Osteoblast (primary cell): Measurements from ENCODE around the gene GOLGA1. TPM values are rescaled to one million over a fixed set of nuclear protein-coding genes. Genes with fewer than 3 reads are reported as not detected.
"Not testable (repeated sequence)": the region's sequence is repeated elsewhere in the genome, so short reads cannot be mapped to it uniquely, and the experiment has no call there.

Experiments
- DNase-seq: peaks from one replicate; pipeline ENCODE4 v3.0.0; 2011; ENCODE audit warnings: low spot score, mixed read lengths; ENCODE audit not compliant: insufficient read length; ENCODE audit errors: missing footprints
- H2AFZ ChIP-seq: 2 replicates; pipeline ENCODE4 v1.6.0; 2011; ENCODE audit warnings: mild to moderate bottlenecking, low read length
- H3K27ac ChIP-seq: 2 replicates; pipeline ENCODE4 v1.5.1; 2011; ENCODE audit warnings: mild to moderate bottlenecking, low read depth, low read length, moderate library complexity
- H3K27me3 ChIP-seq: 2 replicates; pipeline ENCODE4 v1.6.0; 2012; ENCODE audit warnings: mild to moderate bottlenecking, control low read depth, inconsistent platforms, low read length, moderate library complexity; ENCODE audit not compliant: insufficient read depth
- H3K36me3 ChIP-seq: 2 replicates; pipeline ENCODE4 v1.5.1; 2011; ENCODE audit warnings: mild to moderate bottlenecking, low read length, control low read depth, moderate library complexity; ENCODE audit not compliant: insufficient read depth
- H3K4me1 ChIP-seq: 2 replicates; pipeline ENCODE4 v1.5.1; 2011; ENCODE audit warnings: mild to moderate bottlenecking, low read length, control low read depth, moderate library complexity; ENCODE audit not compliant: insufficient read depth
- H3K4me2 ChIP-seq: 2 replicates; pipeline ENCODE4 v1.6.0; 2011; ENCODE audit warnings: mild to moderate bottlenecking, low read length; ENCODE audit not compliant: insufficient read depth
- H3K4me3 ChIP-seq: fragments of 200-600 bp; sonication (generic); 3 replicates; pipeline ENCODE4 v1.5.1; 2012; ENCODE audit warnings: mild to moderate bottlenecking, low read length, inconsistent platforms; ENCODE audit not compliant: insufficient read depth
- H3K79me2 ChIP-seq: 2 replicates; pipeline ENCODE4 v1.6.0; 2012; ENCODE audit warnings: mild to moderate bottlenecking, low read length, control low read depth, inconsistent platforms; ENCODE audit not compliant: insufficient read depth
- H3K9me3 ChIP-seq: 2 replicates; pipeline ENCODE4 v1.5.1; 2011; ENCODE audit warnings: low read depth, low read length, control low read depth
- H4K20me1 ChIP-seq: 2 replicates; pipeline ENCODE4 v1.6.0; 2012; ENCODE audit warnings: mild to moderate bottlenecking, low read length, control low read depth; ENCODE audit not compliant: insufficient read depth
- total RNA-seq: library from RNA; depleted of rRNA; stranded (reverse); fragments of >200 nt; gene quantifications from 2 replicates; pipeline ENCODE4 v1.2.3, GENCODE V29; 2012
- TF ChIP-seq, protein P1 (sequence below): IDR thresholded peaks from 2 replicates; pipeline ENCODE4 v1.5.1; 2011; ENCODE audit warnings: mild to moderate bottlenecking, low read depth, low read length, moderate library complexity; ENCODE audit errors: extremely low read depth

GOLGA1 gene
- total RNA-seq, 1 donor, result 13.4 TPM

DNA sequence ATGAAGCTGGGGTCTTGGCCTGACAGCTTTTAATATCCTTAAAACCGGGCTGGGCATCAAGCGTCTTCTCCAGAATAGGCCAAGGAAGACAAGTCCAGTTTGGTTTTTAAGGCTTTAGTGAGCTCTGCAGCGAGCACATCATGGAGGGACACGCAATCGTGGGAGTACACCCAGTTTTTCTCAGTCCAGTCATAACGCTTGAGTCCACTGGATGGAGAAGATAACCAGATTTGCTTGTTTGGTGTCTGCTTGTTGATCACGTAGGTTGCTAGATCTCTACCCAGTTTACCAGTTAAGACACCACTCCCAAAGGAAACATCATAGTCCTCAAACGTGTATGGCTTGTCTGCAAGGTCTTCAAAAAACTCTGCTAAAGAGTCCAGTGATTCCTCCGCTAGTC is 27.4 kb upstream of the GOLGA1 start:
- TF ChIP-seq, protein P1, sequence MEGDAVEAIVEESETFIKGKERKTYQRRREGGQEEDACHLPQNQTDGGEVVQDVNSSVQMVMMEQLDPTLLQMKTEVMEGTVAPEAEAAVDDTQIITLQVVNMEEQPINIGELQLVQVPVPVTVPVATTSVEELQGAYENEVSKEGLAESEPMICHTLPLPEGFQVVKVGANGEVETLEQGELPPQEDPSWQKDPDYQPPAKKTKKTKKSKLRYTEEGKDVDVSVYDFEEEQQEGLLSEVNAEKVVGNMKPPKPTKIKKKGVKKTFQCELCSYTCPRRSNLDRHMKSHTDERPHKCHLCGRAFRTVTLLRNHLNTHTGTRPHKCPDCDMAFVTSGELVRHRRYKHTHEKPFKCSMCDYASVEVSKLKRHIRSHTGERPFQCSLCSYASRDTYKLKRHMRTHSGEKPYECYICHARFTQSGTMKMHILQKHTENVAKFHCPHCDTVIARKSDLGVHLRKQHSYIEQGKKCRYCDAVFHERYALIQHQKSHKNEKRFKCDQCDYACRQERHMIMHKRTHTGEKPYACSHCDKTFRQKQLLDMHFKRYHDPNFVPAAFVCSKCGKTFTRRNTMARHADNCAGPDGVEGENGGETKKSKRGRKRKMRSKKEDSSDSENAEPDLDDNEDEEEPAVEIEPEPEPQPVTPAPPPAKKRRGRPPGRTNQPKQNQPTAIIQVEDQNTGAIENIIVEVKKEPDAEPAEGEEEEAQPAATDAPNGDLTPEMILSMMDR, result no peak
- no peaks in the 10 kb centered on the region for H3K79me2 ChIP-seq
- no peaks in the 10 kb centered on the region for H3K4me1 ChIP-seq
- no peak overlapping the region for H2AFZ ChIP-seq
- no peak for DNase-seq
- H3K27me3 ChIP-seq, result no peaks in the 10 kb centered on the region
- H3K4me2 ChIP-seq, result no peak overlapping the region
- peaks cover 9% of the 10 kb centered on the region for H3K36me3 ChIP-seq
- no peaks in the 10 kb centered on the region for H4K20me1 ChIP-seq
- no peak overlapping the region for H3K27ac ChIP-seq
- H3K9me3 ChIP-seq, result no peaks in the 10 kb centered on the region
- H3K4me3 ChIP-seq, result no peak overlapping the region

DNA sequence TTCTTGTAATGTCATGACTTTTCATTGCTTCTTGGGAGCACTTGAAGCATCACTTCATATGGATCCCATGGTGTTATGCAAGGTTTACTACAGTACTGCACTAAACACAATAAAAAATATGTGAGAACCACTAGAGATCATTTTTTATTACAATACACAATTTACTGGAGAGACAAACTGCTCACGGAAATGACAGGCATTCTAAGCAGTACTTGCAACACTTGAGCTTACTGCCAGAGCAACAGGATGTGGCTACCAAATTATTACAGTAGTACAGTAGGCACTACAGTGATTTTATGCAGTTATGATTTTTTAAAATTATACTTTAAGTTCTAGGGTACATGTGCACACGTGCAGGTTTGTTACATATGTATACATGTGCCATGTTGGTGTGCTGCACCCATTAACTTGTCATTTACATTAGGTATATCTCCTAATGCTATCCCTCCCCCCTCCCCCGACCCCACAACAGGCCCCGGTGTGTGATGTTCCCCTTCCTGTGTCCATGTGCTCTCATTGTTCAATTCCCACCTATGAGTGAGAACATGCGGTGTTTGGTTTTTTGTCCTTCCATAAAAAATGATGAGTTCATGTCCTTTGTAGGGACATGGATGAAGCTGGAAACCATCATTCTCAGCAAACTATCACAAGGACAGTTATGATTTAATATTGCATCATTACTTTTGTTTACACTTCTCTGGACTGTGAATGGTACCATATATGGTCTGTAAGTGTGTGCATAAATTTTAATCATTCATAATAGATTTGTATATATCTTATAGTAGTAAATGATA is 25.1 kb upstream of the GOLGA1 start:
- DNase-seq, H3K79me2 ChIP-seq, H3K4me1 ChIP-seq, H3K4me3 ChIP-seq, H2AFZ ChIP-seq, H3K36me3 ChIP-seq, H3K4me2 ChIP-seq, H4K20me1 ChIP-seq, H3K27ac ChIP-seq, H3K27me3 ChIP-seq, H3K9me3 ChIP-seq: not testable (repeated sequence)

- no peaks in the 10 kb centered on the region for H3K4me1 ChIP-seq
- H3K4me3 ChIP-seq, result no peak overlapping the region
- no peaks in the 10 kb centered on the region for H4K20me1 ChIP-seq
- no peak overlapping the region for H3K27ac ChIP-seq
- no peaks in the 10 kb centered on the region for H3K9me3 ChIP-seq
- H3K36me3 ChIP-seq, result no peaks in the 10 kb centered on the region
- no peaks in the 10 kb centered on the region for H3K79me2 ChIP-seq
- DNase-seq, result no peak
- H3K27me3 ChIP-seq, result no peaks in the 10 kb centered on the region
- TF ChIP-seq, protein P1, result no peak
- H2AFZ ChIP-seq, result no peak overlapping the region
- H3K4me2 ChIP-seq, result no peak overlapping the region
These were observed 23.7 kb upstream of the GOLGA1 start for GRCh38 chr9:124964604-124965003.

DNA sequence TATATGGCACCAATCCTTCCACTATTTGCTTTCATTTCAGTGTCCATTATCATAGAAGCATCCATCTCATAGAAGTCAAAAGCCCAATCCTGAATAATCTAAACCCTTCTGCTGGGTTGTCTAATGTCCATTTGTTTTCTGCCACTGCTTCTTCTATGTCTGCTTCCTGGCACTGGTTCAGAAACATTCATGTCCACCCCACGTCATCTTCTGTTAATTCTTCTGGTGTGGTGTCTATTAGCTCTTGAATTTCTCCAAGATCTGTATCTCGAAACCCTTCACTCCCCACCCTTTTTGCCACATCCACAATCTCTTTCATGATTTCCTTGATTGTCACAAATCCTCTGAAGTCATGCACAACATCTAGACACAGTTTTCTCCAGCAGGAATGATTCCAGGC is 23.2 kb upstream of the GOLGA1 start:
- TF ChIP-seq, protein P1, result no peak
- Histone ChIP-seq H3K27me3 (no peaks in the 10 kb centered on the region), H4K20me1 (no peaks in the 10 kb centered on the region), H3K4me3 (no peak overlapping the region), H3K9me3 (no peaks in the 10 kb centered on the region), H3K36me3 (no peaks in the 10 kb centered on the region), H3K27ac (no peak overlapping the region), H3K4me2 (no peak overlapping the region), H2AFZ (no peak overlapping the region), H3K79me2 (no peaks in the 10 kb centered on the region), H3K4me1 (no peaks in the 10 kb centered on the region)
- DNase-seq, result no peak
